Femur (tissue), 1 donor: Measurements from ENCODE around the gene HDAC2.
"Not testable (repeated sequence)": the region's sequence is repeated elsewhere in the genome, so short reads cannot be mapped to it uniquely, and the experiment has no call there.

Experiments used
- DNase-seq: peaks from one replicate; pipeline ENCODE4 v3.0.0-alpha.2; 2017

Gene HDAC2

DNA sequence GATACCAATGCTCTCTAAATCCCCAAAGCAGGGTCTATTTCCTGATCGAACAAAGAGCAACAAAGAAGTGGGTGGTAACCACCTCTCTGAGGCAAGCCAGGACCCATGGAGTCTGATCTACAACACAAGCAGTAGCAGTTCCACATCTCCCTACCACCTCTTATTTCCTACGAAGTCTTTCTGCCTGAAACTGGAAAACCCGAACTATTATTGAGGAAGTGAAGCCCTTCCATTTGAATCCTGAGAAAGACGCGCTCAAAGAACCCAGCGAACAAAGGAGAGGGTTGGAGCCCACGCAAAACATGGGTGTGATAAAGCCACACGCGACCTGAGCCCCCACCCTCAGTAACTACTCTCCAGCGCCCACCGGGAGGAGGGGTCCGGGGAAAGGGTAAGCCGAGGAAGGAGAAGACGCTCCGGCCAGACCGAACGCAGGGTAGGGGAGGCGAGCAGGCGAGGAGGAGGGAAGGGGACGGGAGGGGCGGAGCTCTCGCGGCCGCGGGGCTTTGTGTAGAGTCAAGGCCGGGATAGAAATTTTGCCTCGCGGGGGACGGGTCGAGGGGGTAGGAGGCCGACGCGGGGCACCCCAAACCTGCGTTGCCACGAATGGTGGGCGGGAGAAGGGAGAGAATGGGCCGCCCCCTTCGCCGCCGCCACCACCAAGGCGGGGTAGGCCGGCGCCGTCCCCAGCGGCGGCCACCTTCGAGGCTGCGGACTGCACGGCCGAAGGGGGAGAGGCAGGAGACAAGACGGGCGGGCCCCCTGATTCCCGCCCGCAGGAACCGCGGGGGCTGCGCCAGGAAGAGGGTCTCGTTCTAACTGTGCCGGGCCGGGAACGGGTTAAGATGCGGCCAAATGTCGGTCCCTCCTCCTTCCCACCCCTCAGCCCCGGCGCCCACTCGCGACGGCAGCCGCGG lies 802 bp downstream of the HDAC2 start:
- DNase-seq: peak; percentile 84

DNA sequence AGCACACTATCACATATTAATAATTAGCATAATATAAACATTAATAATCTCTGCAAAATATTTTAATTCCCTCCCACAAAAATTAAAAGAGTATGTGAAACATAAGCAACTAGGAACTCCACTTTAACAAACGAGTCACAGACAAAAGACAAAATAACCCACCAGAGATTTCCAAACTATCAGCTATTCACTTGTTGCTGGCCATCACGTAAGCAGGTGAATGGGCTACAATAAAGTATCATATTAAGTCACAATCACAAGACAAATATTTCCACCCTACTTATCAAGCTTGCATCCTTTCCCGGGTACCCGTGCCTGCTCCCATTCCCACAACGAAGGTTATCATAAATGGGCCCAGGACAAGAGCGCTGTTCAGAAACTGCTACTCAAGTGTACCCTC lies 2.5 kb downstream of the HDAC2 start:
- no peak for DNase-seq

DNA sequence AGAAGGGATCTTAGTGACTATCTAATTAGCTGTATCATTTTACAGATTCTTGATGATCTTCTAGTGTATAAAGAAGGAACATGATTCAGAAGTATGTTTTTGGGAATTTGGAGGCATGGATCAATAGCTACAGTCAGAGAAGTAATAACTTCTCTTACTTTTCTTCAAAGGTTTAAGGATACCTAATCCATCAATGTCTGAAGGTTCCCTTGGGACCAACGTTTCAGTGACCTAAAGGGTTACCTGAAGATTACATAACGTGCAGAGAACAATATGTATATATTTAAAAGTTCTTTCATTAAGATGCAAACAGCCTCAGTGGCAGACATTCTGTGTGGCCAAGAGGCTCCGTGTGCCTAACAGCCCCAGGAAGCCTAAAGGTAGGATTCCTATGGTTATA lies 3.2 kb downstream of the HDAC2 start:
- DNase-seq: no peak

DNA sequence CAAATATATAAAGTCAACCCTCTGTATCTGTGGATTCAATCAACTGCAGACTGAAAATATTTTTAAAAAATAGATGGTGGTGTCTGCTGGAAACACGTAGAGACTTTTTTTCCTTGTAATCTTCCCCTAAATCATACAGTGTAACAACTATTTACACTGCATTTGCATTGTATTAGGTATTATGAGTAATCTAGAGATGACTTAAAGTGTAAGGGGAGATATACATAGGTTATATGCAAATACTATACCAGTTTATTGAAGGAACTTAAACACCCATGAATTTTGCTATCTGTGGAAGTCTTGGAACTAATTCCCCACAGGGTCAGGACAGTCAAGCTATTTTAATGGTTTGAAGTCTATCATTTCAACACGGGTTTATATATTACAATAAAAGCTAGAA lies 10.2 kb downstream of the HDAC2 start:
- no peak for DNase-seq

DNA sequence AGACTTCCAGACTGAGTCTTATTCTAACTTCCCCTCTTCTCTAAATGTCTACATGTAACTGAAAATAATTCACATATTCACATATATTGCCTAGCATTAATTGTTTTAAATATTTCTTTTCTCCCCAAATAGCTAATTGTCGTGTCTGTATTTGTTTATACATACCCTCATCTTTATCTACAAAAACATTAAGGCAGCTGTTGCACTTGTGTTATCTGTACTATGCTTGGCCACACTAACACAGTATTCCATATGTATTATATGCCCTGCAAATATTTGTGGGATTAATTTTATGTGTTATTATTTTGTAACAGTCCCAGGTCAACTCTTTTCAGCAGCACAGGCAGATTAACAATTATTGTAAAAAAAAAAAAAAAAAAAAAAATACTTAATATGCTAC lies 11.7 kb downstream of the HDAC2 start:
- no peak for DNase-seq

DNA sequence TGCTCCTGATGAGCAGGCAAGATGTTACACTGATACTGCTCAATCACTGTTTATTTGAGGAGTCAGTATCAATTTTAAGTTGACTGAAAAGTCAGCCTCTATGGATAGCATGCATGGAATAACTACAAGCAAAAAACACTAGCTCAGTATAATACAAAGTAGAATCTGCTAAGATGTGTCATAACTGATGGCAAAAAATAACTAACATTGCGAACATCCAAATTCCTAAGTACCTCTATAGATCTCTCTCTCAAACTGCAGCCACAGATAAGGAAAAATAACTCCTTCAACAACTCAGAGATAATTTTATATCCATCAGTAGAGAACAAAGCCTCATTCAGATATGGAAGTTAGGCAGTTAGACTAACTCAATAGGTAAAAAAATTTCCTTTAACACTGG lies 16.3 kb downstream of the HDAC2 start:
- no peak for DNase-seq

DNA sequence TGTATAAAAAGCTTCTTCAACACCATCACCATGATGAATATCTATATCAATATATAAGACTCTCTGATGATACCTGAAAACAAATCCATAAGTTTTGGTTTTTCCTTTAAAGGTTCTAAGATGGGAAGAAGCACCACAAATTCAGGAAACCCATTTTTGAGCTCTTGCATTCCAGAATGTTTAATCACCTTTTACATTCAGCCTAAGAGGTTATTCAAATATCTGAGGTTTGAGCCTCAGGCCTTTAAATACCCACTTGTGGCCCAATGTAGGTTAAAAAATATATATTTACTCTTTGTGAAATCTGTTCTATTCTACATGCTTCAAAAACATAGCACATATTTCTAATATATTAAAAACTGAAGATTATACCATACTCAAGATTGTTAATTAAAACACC lies 17.6 kb downstream of the HDAC2 start:
- no peak for DNase-seq

DNA sequence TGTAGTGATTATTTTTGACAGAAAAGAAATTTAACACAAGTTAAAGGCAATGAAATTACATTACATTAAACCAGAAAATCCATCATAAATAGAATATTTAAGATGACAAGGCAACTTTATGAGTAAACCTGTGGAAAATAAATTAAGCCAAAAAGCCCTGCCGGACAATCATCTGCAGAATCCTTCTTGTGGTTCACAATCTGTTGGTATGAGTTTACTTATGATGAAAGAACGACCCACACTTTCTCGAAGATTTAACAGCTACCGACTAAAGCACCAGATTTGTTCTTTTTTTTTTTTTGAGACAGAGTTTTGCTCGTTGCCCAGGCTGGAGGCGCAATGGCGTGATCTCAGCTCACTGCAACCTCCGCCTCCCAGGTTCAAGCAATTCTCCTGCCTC lies 21.4 kb downstream of the HDAC2 start:
- DNase-seq: no peak

DNA sequence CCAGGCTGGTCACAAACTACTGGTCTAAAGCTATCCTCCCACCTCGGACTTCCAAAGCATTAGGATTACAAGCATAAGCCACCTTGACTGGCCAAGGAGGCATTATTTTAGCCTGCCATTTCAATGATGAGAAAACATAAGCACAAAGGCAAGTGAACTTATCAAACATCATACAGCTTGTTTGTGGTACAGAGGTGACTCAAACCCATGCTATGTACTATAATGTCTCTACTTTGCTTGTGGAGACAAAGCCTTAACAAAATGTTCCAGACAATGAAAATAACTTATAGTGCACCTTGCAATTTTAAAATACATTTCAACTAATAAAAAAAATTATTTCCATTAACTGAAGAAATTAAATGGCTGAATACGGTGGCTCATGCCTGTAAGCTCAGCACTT lies 26.2 kb downstream of the HDAC2 start:
- DNase-seq: no peak

DNA sequence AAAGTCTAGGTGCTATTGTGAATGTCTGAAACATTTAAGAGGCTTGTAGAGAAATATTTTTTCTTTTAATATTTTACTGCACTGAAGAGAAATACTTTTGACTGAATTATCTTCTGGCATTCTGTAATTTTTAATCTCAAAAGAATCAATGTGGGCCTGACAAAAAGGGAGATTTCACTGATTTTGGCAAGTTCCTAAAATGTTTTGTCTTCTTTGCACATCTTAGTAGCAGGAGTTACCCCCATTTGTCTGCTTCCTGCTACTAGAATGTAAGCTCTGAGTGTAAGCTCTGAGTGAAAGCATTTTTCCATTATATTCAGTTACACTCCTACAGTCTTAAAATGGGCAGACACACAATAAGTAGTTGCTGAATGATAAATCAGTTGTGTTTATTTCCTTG lies 31.1 kb downstream of the HDAC2 start:
- no peak for DNase-seq

DNA sequence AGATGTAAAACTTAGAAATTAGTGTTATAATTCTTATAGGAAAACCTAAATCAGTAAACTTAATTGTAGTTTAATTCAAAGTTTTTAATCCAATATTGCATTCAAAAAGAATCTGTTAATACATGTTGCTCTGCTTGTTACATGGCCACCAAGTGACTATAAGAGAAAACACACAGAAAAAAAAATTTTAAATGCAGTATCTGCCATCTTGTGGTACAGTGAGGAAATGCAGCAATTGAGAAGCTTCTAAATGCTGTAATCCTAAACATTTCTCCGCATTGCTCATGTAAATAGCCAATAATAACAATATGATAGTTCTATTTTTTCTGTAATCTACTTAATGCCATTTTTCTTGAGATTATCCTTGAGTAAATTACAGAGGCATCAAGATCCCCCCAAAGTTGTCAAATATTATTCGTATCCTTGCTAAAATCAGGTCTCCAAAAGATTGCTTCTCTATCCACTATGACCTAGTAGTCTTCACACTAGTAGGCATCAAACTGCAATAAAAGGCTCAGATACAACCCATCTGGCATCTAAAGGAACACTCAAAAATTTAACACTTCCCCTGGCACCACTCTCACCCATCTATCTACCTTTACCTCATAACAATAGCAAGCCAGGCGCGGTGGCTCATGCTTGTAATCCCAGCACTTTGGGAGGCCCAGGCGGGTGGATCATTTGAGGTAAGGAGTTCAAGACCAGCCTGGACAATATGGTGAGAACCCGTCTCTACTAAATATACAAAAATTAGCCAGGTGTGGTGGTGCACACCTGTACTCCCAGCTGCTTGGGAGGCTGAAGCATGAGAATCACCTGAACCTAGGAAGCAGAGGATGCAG lies 34.6 kb downstream of the HDAC2 start:
- no peak for DNase-seq

DNA sequence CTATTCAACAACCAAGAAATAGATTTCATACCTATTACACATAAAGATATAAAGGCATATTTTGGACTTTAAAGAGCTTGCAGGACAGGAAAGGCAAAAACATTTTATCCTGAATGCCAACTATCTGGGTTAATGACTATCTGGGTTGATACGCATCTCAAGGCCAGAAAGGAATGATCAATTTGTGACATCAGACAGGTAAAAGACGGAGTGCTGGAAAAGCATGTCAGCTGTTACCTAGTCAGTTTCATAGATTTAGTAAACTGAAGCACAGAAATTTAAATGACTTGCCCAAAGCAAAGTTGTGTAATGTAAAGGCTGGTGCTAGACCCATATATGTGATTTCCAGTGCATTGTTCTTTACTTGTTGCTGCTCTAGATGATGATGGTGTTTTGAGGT lies 36.8 kb downstream of the HDAC2 start:
- no peak for DNase-seq

DNA sequence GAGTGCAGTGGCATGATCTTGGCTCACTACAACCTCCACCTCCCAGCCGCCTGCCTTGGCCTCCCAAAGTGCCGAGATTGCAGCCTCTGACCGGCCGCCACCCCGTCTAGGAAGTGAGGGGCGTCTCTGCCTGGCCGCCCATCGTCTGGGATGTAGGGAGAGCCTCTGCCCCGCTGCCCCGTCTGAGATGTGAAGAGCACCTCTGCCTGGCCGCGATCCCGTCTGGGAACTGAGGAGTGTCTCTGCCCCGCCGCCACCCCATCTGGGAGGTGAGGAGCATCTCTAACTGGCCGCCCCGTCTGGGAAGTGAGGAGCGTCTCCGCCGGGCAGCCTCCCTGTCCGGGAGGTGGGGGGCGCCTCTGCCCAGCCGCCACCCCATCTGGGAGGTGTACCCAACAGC lies 39.0 kb downstream of the HDAC2 start:
- DNase-seq: not testable (repeated sequence)

DNA sequence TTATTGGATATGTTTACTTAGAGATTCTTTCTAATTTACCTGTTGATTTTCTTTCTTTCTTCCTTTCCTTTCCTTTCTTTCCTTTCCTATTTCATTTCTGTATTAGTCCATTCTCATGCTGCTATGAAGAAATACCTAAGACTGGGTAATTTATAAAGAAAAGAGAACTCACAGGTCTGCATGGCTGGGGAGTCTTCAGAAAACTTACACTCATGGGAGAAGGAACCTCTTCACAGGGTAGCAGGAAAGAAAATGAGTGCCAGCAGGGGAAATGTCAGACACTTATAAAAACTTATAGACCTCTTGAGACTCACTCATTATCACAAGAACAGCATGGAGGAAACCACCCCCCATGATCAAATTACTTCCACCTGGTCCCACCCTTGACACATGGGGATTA lies 40.8 kb downstream of the HDAC2 start:
- no peak for DNase-seq

DNA sequence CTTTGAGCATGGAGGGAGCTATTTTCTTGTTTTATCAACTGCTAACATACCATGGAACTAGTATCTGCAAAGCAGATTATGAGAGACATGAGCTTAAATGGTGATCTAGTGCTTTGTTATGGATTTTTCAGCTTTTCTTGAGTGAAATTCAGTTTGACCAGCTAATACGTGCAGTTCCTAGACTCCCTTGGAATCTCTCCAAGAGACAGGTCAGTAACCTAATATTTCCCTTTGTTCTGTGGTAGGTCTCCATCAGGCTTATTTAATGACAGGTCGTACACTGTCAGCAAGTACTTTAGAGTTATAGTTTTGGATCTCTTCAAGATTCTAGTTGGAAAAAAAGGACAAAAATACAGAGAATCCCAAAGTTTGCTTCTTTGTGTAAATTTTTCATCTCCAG lies 43.9 kb downstream of the HDAC2 start:
- DNase-seq: no peak

DNA sequence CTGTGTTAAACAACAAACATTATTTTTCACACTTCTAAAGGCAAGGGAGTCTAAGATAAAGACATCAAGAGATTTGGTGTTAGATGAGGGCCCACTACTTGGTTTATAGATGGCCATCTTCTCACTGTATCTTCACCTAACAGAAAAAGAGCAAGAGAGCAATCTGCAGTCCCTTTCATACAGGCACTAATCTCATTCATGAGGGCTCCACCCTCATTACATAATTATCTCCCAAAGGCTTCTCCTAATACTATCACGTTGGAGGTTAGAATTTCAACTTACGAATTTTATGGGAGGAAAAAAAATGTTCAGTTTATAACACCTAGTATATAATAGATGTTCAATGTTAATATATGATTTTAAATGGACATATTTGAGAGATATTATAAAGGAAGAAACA lies 45.6 kb downstream of the HDAC2 start:
- DNase-seq: no peak

DNA sequence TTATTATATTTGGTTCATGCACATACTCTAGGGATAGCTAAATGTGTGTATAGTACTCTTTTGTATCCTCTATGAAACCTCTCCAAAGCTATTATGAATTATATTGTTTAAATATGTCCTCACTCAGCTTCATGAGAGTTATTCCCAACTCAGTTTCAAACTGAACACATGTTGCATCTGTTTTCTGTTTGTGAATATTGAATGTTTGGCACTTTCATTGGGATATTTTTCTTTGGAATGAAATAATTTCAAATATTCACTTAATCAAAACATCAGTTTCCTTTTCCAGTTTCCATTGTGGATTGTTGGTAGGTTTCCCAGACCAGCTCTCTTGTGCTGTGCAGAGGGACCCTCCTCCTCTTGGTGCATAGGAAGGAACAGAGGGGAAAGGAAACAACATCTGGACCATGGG lies 46.6 kb downstream of the HDAC2 start:
- peak; percentile 63 for DNase-seq

DNA sequence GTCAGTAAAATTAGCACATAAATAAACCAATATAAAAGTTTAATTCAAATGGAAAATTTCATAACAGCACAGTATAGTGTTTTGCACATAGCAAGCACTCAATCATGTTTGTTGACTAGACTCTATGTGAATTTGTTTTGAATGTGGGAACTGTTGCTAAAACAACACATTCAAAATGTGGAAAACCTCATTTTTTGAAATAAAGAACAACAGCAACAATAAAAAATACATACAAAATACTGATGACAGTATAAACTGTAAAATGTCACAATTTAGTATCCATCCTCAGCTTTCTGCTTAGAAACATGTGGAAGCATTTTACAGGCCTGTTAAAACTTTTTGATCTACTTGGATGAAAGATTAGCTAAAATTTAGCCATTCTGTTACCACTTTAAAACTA lies 47.4 kb downstream of the HDAC2 start:
- DNase-seq: no peak

DNA sequence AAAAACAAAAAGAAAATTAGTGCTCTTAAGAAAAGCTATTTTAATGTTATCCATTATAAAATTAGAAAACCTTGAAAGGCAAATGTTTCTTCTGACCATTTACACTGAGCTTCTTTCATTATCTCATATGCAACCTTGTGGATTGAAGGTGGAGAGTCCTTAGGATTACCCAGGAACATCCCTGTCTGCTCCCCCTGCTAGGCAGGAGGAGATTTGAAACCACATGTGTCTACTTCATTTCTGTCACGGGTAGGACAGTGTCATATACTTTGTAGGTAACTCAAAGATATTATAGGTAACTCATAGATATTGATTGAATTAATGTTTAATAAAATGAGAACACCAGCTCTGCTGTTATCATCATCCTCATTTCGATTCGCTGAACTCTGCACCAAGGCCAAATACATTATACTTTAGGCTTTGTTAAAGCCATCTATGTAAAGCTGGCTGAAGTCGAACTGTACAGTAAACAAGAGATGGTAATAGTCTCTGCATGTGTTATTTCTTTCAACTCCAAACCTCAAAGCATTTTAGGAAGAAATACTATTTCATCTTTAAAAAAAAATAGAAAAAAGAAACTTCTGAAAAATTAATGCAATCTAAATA lies 49.5 kb downstream of the HDAC2 start:
- DNase-seq: no peak

DNA sequence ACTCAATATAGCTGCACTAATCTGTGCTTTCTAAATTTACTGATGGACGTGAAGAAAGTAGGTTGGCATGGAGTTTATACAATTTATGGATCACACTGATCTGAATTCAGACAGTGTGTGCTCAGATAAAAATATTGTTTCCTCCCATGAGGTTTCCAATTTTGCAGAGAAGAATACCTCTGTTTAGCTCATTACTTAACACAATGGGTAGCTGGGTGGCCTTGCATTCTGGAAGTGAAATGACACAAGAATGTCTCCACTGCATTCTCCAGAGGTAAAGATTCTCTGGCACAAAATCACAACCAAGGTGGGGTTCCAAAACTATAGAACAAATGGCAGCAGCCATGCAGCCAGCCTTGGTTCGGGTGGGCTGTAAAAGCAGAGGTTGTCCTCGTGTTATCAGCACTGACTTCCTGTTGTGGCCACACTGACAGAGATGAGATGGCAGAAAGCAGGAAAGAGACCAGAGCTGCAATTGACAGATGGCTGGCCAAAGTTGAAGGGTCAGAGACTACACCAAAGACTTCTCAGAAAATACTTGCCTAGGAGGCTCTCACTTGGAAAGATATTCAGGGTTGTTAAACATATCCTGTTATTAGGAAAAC lies 50.2 kb downstream of the HDAC2 start:
- no peak for DNase-seq

DNA sequence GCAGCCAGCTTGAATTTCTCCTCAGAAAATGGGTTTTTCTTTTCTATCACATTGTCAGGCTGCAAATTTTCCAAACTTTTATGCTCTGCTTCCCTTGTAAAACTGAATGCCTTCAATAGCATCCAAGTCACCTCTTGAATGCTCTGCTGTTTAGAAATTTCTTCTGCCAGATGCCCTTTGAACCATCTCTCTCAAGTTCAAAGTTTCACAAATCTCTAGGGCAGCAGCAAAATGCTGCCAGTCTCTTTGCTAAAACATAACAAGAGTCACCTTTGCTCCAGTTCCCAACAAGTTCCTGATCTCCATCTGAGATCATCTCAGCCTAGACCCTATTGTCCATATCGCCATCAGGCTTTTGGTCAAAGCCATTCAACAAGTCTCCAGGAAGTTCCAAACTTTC lies 60.7 kb downstream of the HDAC2 start:
- not testable (repeated sequence) for DNase-seq

DNA sequence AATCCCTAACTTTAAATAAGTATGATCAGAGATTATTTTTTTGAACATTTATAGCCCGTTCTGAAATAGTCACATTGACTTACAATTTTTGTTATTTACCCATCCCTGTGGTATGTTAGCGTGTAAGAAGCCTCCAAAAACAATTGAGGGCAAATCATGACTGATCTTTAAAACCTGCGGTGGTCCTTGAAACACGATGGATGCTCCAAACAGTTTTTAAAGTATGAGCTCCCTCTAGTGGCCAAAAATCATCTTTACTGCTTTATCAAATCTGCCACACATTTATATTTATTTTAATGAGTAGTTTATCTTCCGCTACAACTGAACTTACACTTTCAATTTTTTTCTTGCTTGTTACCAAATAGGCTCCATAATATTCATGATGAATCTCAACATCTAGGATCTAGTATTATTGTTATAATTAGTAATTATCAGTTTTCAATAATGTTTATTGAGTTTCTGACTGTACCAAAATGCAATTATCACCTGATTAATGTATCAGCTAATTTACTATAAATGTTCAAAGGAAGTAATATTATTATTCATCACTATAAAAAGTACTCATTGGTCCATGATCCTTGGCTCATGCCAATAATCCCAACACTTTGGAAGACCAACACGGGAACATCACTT lies 61.6 kb downstream of the HDAC2 start:
- no peak for DNase-seq

DNA sequence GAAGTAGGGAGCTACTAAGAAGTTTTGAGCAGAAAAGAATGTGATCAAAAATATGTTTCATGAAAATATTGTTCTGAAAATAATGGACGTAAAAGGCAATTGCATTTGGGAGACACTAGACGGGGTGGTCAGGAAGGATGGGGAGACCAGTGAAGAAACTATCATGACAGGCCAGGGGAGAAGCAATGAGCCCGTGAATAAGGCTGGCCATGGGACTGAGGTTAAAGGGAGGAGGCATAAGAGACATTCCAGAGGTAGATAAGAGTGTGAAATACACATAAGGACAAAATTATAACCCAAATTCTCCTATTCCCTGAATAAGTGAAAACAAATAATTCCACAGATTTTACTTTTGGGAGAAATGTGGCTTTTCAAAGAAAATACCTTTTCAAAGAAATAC lies 62.1 kb downstream of the HDAC2 start:
- no peak for DNase-seq
